C4-2B (cell line): Measurements from ENCODE around the gene SORCS2.

ENCODE experiments used
- ZFX ChIP-seq: fragments of 450-650 bp; IDR thresholded peaks from 2 replicates; pipeline ENCODE4 v1.6.1; 2017
- TF ChIP-seq, protein P1 (sequence below): fragments of 450-650 bp; conservative IDR thresholded peaks from 2 replicates; pipeline ENCODE4 v1.5.1; 2017; ENCODE audit warnings: mild to moderate bottlenecking

DNA sequence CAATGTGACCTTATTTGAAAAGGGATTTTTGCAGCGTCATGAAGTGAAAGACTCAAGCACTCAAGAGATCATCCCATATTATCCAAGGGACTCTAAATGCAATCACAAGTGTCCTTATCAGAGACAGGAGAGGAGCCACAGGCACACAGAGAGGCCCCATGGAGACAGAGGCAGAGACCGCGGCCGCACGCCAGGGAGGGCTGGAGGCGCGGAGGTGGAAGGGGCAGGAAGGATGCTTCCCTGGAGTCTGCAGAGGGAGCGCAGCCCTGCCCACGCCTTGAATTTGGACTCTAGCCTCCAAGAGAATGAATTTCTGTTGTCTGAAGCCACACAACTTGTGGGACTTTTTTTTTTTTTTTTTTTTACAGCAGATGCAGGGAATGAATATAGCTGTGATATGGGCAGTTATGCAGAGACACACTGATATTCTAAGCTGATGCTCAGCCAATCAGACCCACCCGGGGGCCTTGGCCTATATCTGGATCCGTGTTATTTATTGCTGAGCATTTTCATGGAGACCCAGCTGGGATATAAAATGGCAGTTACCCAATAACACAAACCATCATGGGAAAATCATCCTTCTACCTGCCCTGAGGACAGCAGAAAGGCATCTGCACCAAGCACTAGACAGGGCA is 487.2 kb downstream of the SORCS2 start:
- TF ChIP-seq, protein P1, sequence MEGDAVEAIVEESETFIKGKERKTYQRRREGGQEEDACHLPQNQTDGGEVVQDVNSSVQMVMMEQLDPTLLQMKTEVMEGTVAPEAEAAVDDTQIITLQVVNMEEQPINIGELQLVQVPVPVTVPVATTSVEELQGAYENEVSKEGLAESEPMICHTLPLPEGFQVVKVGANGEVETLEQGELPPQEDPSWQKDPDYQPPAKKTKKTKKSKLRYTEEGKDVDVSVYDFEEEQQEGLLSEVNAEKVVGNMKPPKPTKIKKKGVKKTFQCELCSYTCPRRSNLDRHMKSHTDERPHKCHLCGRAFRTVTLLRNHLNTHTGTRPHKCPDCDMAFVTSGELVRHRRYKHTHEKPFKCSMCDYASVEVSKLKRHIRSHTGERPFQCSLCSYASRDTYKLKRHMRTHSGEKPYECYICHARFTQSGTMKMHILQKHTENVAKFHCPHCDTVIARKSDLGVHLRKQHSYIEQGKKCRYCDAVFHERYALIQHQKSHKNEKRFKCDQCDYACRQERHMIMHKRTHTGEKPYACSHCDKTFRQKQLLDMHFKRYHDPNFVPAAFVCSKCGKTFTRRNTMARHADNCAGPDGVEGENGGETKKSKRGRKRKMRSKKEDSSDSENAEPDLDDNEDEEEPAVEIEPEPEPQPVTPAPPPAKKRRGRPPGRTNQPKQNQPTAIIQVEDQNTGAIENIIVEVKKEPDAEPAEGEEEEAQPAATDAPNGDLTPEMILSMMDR = no peak
- TF ChIP-seq ZFX = no peak
